ENCODE measurements around the gene LHFPL6. TPM values are rescaled to one million over a fixed set of nuclear protein-coding genes. Genes with fewer than 3 reads are reported as not detected.

Gene LHFPL6
- total RNA-seq, 2 donors from 2014 or later: 0.36 to 0.81 TPM

DNA sequence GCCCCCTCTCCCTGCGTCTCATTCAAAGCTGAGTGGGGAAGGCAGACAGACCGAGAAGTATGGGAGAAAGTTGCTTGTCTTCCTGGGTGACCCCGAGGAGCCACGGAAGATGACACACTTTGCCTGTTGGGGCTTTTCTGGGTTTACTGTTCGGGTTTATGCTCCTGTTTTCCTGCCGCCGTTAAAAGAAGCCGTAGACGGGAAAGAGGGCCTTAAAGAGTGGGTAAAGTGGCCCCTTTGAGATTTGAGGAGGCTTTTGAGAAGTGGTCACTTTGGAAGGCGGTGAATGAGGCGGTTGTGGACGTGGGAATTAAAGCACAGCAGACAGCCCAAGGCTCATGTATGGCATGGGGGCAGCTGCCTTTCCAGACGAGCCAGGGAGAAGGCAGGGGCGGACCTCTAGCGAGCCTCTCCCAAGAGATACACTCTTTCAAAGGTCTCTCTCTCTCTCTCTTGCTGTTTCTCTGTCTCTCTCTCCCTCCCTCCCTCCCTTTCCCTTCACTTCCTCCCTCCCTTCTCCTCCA lies 493 bp upstream of the LHFPL6 start:
- Mint-ChIP-seq H3K36me3 (no peaks in the 10 kb centered on the region), H3K4me3 (peak overlapping the region; percentile 78), H3K9me3 (no peaks in the 10 kb centered on the region), H3K27me3 (peaks cover 35 to 66% of the 10 kb centered on the region in 2 donors), H3K27ac (no peak overlapping the region), H3K4me1 (ENCODE audit: low read depth in 2 of 2) (peaks cover 0 to 12% of the 10 kb centered on the region in 2 donors)
- ATAC-seq: no peak
- no peak for DNase-seq (ENCODE audit: low spot score)

DNA sequence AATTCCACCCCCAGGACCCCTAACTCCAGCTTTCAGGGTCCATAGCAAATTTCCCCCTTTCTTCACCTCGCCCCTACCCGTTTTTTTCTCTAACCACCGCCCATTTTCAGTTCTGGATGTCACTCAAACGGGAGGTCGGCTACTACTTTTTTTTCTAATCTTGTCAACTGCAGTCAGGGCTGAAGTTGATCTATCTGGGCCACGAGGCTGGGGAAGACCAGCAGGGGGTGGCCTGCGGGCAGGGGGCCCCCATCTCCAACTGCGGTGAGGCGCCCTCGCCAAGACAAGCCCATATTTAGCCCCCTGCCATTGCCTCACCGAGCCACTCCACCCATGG lies 748 bp downstream of the LHFPL6 start:
- DNase-seq (ENCODE audit: low spot score): no peak
- H3K27ac Mint-ChIP-seq: no peak overlapping the region
- peak overlapping the region; percentile 58 for H3K4me3 Mint-ChIP-seq
- H3K27me3 Mint-ChIP-seq: peaks cover 29 to 55% of the 10 kb centered on the region in 2 donors
- H3K36me3 Mint-ChIP-seq: no peaks in the 10 kb centered on the region
- ATAC-seq: peak in 1 of 2 donors; percentile 6
- peaks cover 0 to 12% of the 10 kb centered on the region in 2 donors for H3K4me1 Mint-ChIP-seq (ENCODE audit: low read depth in 2 of 2)
- no peaks in the 10 kb centered on the region for H3K9me3 Mint-ChIP-seq

DNA sequence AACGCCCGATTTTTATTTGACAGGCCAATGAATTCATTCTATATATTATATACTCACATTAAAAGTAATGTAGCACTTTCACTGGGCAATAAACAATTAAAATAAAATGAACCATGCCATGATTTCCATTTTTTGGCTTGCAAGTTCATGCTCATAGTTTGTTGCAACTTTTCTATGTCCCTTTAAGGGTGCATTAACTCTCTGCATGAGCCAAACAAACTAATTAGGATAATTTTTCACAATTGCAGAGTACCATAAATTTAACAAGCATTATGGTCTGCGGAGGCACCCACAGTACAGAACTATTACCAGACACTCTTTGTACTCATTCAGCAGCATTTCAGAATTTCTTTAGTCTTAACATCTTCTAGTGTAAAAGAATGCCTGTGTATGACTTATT lies 1.4 kb downstream of the LHFPL6 start:
- no peaks in the 10 kb centered on the region for H3K36me3 Mint-ChIP-seq
- ATAC-seq: no peak
- H3K27me3 Mint-ChIP-seq: peaks cover 29 to 55% of the 10 kb centered on the region in 2 donors
- peaks cover 0 to 12% of the 10 kb centered on the region in 2 donors for H3K4me1 Mint-ChIP-seq (ENCODE audit: low read depth in 2 of 2)
- H3K9me3 Mint-ChIP-seq: no peaks in the 10 kb centered on the region
- no peak overlapping the region for H3K27ac Mint-ChIP-seq
- H3K4me3 Mint-ChIP-seq: peak overlapping the region; percentile 58
- DNase-seq (ENCODE audit: low spot score): no peak

DNA sequence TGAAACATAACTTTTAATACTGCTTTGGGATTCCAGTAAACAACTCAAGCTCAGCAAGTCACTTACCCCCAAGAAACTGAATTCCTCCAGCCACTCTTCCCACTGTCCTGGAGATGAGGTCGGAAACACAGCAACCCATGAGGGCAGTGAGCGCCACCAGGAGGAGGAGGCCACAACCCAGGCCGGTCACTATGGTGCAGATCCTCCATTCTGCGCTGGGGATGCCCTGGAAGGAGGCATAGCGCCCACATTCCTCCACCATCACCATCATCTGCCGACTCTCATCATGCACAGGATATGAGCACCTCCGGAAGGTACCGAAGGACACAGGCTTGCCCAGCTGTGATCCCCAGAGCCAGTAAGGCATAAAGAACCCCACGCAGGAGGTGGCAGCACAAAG lies 2.2 kb downstream of the LHFPL6 start:
- peaks cover 26 to 54% of the 10 kb centered on the region in 2 donors for H3K27me3 Mint-ChIP-seq
- H3K27ac Mint-ChIP-seq: no peak overlapping the region
- no peaks in the 10 kb centered on the region for H3K36me3 Mint-ChIP-seq
- ATAC-seq (no peak), DNase-seq (ENCODE audit: low spot score) (no peak)
- no peaks in the 10 kb centered on the region for H3K9me3 Mint-ChIP-seq
- H3K4me1 Mint-ChIP-seq (ENCODE audit: low read depth in 2 of 2): peaks cover 0 to 12% of the 10 kb centered on the region in 2 donors
- H3K4me3 Mint-ChIP-seq: no peak overlapping the region

DNA sequence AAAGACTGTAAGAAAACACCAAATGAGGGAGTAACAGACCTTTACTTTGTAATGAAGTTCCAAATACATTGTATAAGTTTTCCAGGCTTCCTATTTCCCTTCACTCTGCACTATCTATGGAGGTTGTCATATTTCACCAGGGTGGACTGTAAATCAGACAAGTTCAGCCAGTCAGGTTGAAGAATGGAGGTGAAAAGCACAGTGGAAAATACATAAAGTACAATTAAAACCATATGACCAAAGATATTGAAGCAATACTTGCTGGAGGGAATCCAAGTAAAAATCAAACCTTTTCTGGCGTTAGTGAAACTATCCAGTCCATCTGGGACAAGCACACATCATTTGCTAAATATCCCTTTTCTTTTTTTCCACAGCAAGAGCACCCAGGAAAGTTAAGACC lies 3.2 kb downstream of the LHFPL6 start:
- ATAC-seq (no peak), DNase-seq (ENCODE audit: low spot score) (no peak)
- peaks cover 0 to 12% of the 10 kb centered on the region in 2 donors for H3K4me1 Mint-ChIP-seq (ENCODE audit: low read depth in 2 of 2)
- no peak overlapping the region for H3K4me3 Mint-ChIP-seq
- H3K27ac Mint-ChIP-seq: no peak overlapping the region
- H3K9me3 Mint-ChIP-seq: no peaks in the 10 kb centered on the region
- no peaks in the 10 kb centered on the region for H3K36me3 Mint-ChIP-seq
- H3K27me3 Mint-ChIP-seq: peaks cover 26 to 47% of the 10 kb centered on the region in 2 donors

DNA sequence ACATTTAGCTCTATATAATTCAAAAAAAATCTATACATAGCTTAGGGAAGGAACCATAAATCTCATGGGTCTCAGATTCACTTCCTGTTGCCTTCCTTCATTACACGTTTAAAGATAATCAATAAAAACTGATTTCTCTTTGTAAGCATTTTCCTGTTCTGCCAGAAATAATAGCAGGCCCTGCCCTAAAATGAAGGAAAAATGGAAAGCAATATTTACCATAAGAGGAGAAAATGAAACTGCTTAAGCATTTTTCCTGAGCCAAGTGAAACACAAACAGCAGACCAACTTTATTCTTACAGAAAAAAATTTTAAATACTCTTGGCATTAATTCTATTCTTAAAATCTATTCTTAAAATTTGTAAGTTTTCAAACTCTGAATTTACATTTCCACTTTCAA lies 4.0 kb downstream of the LHFPL6 start:
- DNase-seq (ENCODE audit: low spot score) (no peak), ATAC-seq (no peak)
- no peaks in the 10 kb centered on the region for H3K9me3 Mint-ChIP-seq
- peaks cover 20 to 39% of the 10 kb centered on the region in 2 donors for H3K27me3 Mint-ChIP-seq
- peaks cover 0 to 12% of the 10 kb centered on the region in 2 donors for H3K4me1 Mint-ChIP-seq (ENCODE audit: low read depth in 2 of 2)
- no peak overlapping the region for H3K27ac Mint-ChIP-seq
- H3K4me3 Mint-ChIP-seq: no peak overlapping the region
- H3K36me3 Mint-ChIP-seq: no peaks in the 10 kb centered on the region

DNA sequence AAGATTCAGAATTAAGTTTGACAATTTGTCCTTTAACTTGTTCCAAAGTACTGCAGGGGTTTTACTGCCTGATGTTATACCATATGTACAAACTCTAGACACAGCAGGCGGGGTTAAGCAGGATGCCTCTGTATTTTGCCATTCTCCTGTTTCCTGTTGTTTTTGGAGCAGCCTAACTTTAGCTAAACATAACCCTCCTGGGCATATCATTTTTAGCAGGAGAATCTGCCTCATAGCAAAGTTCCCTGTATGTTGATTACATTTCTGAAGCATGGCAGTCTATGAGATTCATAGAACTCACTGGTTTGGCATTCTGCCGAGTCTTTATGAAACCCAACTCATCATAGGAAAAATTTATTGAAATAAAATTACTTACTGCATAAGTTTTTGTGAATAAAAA lies 5.2 kb downstream of the LHFPL6 start:
- H3K27ac Mint-ChIP-seq: no peak overlapping the region
- DNase-seq (ENCODE audit: low spot score): no peak
- H3K4me1 Mint-ChIP-seq (ENCODE audit: low read depth in 2 of 2): peaks cover 0 to 5% of the 10 kb centered on the region in 2 donors
- peaks cover 14 to 32% of the 10 kb centered on the region in 2 donors for H3K27me3 Mint-ChIP-seq
- H3K4me3 Mint-ChIP-seq: no peak overlapping the region
- no peak for ATAC-seq
- no peaks in the 10 kb centered on the region for H3K36me3 Mint-ChIP-seq
- no peaks in the 10 kb centered on the region for H3K9me3 Mint-ChIP-seq

DNA sequence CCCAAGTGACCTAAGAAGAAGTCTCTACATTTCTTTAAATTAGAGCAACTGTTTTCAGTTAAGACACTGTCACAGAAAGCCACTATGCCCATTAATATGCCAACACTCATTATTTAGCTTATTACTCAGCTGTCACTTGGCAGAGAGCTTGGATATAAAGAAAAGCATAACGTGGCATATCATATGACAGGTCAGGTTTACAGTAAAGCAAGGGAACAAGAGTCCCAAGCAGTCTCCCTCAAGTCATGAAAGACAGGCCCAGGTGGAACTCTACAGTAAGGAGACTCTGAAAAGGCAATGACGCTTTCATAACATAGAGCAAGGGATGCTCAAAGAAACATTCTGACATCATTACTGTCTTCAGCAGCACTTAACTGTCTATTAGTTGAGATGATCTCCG lies 6.3 kb downstream of the LHFPL6 start:
- Mint-ChIP-seq H3K9me3 (no peaks in the 10 kb centered on the region), H3K4me1 (ENCODE audit: low read depth in 2 of 2) (no peaks in the 10 kb centered on the region), H3K27ac (no peak overlapping the region), H3K4me3 (no peak overlapping the region), H3K27me3 (peaks cover 11 to 26% of the 10 kb centered on the region in 2 donors), H3K36me3 (no peaks in the 10 kb centered on the region)
- DNase-seq (ENCODE audit: low spot score) (no peak), ATAC-seq (no peak)

DNA sequence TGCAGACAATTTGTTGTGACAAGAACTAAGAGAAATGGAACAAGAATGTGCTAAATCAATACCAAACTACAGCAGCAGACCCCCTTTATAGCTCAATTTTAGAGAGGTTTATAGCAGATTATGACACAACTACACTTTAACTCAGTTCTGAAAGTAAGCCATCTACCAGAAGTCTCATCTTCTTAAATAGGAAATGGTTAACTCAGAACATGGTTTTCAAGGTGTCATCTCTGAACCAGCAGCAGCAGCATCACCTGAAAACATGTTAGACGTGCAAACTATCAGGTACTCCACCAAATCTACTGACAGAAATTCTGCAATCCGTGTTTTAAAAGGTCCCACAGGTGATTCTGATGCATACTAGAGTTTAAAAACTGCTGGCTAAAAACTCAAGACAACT lies 6.8 kb downstream of the LHFPL6 start:
- H3K9me3 Mint-ChIP-seq: no peaks in the 10 kb centered on the region
- H3K36me3 Mint-ChIP-seq: no peaks in the 10 kb centered on the region
- no peak overlapping the region for H3K27ac Mint-ChIP-seq
- H3K4me1 Mint-ChIP-seq (ENCODE audit: low read depth in 2 of 2): no peaks in the 10 kb centered on the region
- peaks cover 10 to 21% of the 10 kb centered on the region in 2 donors for H3K27me3 Mint-ChIP-seq
- H3K4me3 Mint-ChIP-seq: no peak overlapping the region
- DNase-seq (ENCODE audit: low spot score): no peak
- no peak for ATAC-seq

DNA sequence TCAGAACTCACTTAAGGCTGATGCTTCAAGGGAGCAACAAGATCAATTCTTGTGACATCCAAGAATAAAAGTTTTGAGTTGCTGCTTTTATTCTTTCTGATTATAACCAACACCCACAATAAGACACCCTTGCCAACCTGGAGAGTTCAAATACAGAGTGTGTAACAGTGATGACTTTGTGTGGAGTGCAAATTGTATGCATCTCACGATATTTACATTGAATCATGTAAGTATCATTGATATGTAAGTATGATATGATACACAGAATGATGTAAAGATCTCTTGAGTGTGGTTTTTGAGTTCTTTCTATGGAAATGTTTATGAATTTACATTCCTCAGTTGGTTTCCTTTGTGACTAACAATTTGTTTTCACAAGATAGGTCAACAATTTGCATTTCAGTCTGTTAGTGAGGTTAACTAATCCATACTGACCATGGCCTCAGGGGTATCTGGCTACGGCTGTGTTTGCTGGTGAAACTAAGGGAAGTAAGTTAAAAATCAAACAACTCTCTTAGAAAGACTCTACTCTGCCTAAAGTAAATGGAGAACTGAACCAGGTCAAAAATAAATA lies 12.4 kb downstream of the LHFPL6 start:
- H3K9me3 Mint-ChIP-seq: no peaks in the 10 kb centered on the region
- H3K36me3 Mint-ChIP-seq: no peaks in the 10 kb centered on the region
- H3K27ac Mint-ChIP-seq: no peak overlapping the region
- no peak overlapping the region for H3K4me3 Mint-ChIP-seq
- DNase-seq (ENCODE audit: low spot score): no peak
- ATAC-seq: no peak
- no peaks in the 10 kb centered on the region for H3K4me1 Mint-ChIP-seq (ENCODE audit: low read depth in 2 of 2)
- peaks cover 2 to 5% of the 10 kb centered on the region in 2 donors for H3K27me3 Mint-ChIP-seq

DNA sequence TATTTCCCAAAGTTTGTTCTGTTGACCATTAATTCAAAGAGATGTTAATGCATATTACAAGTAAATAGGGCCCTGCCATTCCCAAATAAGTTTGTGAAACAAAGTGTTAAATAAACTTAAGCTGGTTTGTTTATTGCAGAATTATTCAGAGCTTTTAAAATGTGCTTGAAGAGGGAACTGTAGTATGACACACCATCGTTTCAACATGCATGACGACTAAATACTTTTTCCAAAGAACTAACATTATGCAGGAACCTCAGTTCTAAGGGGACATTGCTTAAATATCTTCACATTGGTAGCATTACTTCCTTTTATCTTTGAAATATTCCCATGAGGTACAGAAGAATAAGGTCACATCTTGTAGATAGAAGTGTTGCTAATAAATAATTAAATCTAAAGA lies 14.6 kb downstream of the LHFPL6 start:
- no peak overlapping the region for H3K4me3 Mint-ChIP-seq
- no peak overlapping the region for H3K27ac Mint-ChIP-seq
- ATAC-seq (no peak), DNase-seq (ENCODE audit: low spot score) (no peak)
- no peaks in the 10 kb centered on the region for H3K36me3 Mint-ChIP-seq
- peaks cover 5 to 12% of the 10 kb centered on the region in 2 donors for H3K27me3 Mint-ChIP-seq
- H3K9me3 Mint-ChIP-seq: no peaks in the 10 kb centered on the region
- H3K4me1 Mint-ChIP-seq (ENCODE audit: low read depth in 2 of 2): no peaks in the 10 kb centered on the region

DNA sequence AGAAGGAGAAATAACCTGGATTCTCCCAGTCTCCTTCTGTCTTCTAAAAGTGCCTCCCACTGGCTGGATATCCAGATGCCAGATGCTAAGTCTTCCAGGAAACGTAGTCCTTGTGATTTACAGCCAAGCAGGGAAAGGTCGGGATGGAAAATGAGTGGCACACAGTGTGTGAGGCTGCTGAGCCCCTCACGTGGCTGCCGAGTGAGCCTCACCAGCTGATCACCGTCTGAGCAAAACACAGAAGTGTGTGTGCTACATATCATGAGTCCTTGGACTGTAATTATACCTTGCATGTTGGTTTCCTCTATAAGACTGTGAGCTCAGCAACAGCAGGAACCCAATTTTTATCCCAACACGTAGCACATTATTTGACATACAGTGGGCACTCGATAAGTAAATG lies 15.1 kb downstream of the LHFPL6 start:
- DNase-seq (ENCODE audit: low spot score) (no peak), ATAC-seq (no peak)
- Mint-ChIP-seq H3K27ac (no peak overlapping the region), H3K4me1 (ENCODE audit: low read depth in 2 of 2) (no peaks in the 10 kb centered on the region), H3K27me3 (peaks cover 5 to 12% of the 10 kb centered on the region in 2 donors), H3K36me3 (no peaks in the 10 kb centered on the region), H3K4me3 (no peak overlapping the region), H3K9me3 (no peaks in the 10 kb centered on the region)

DNA sequence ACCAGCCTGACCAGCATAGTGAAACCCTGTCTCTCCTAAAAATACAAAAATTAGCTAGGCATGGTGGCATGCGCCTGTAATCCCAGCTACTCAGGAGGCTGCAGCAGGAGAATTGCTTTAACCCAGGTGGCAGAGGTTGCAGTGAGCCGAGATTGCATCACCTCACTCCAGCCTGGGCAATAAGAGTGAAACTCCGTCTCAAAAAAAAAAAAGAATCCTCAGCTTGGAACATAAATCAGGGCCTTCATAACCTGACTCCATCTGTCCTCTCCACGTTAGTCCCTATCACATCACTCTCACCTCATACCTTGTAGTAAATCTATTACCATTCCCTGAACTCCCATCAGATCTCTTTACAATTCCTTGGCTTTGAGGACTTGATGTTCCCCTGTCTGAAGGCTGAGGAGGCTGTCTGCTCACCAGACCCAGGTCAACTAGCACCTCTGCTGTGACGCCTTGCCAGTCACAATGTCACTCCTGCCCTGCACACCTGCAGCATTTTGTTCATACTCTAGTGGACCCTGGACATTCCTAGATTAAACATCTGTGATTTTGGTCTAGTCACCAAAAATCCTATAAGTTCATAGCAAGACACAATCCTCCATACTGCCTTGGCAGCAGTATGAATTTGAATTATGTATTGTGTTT lies 15.9 kb downstream of the LHFPL6 start:
- Mint-ChIP-seq H3K9me3 (no peaks in the 10 kb centered on the region), H3K4me1 (ENCODE audit: low read depth in 2 of 2) (no peaks in the 10 kb centered on the region), H3K36me3 (no peaks in the 10 kb centered on the region), H3K27ac (no peak overlapping the region), H3K27me3 (peaks cover 3 to 16% of the 10 kb centered on the region in 2 donors), H3K4me3 (no peak overlapping the region)
- DNase-seq (ENCODE audit: low spot score) (no peak), ATAC-seq (no peak)

DNA sequence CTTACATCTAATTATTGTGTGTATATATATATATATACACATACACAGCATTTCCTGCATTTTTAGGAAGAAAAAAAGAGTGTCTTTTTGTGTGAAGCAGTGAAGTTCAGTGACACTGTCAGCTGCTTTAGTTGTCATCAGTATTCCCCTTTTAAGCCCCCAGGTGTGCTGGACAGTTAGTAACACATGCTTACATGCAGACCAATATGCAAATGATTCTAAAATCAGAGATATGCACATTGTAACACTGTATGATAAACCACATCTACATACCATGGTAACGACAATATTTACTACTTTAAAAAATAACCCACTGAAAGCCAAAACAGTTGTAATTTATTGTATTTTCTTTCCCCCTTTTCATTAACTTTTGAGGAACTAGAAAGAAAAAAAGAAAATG lies 16.8 kb downstream of the LHFPL6 start:
- Mint-ChIP-seq H3K9me3 (no peaks in the 10 kb centered on the region), H3K4me1 (ENCODE audit: low read depth in 2 of 2) (no peaks in the 10 kb centered on the region), H3K27ac (no peak overlapping the region), H3K27me3 (peaks cover 3 to 19% of the 10 kb centered on the region in 2 donors), H3K36me3 (no peaks in the 10 kb centered on the region), H3K4me3 (no peak overlapping the region)
- DNase-seq (ENCODE audit: low spot score) (no peak), ATAC-seq (no peak)

Data from natural killer cell treated with Interleukin-12 subunit alpha and Interleukin-12 subunit beta and Interleukin-15 and Interleukin-18, amount 100 ng/mL, for 72 hours (primary cell).